H1 (cell line): ENCODE results near the gene RRP1B. TPM values are rescaled to one million over a fixed set of nuclear protein-coding genes. Genes with fewer than 3 reads are reported as not detected.

Source experiments
- CTCF ChIA-PET: fragments of 300-600 bp; sonication (Branson Sonifier 250); formaldehyde crosslinking; loops from one replicate; lab custom pipeline; 2021; ENCODE audit not compliant: partially characterized antibody; lab: Charles Lee
- POLR2A ChIA-PET: fragments of 300-600 bp; sonication (Branson Sonifier 250); formaldehyde crosslinking; loops from one replicate; lab custom pipeline; 2021; ENCODE audit warnings: inconsistent platforms; ENCODE audit not compliant: partially characterized antibody; lab: Charles Lee
- DNase-seq, 2 experiments: peaks; one replicate each; pipeline versions ENCODE4 v3.0.0 to v3.0.0-alpha.2; 2010 to 2022; ENCODE audit warnings: low spot score in 2 of 2, low read depth in 1 of 2, mixed read lengths in 1 of 2
- FAIRE-seq: peaks from 2 replicates; lab custom pipeline; 2011; peaks lifted over from hg19 to GRCh38; lab: Jason Lieb, UNC
- H2AFZ ChIP-seq: 2 replicates; pipeline ENCODE4 v1.8.1; 2012; ENCODE audit warnings: low read length, inconsistent platforms
- H2AK5ac ChIP-seq: 2 replicates; pipeline ENCODE4 v1.6.1; 2013; ENCODE audit warnings: low read depth, low read length
- H2BK120ac ChIP-seq: replicated peaks from 2 replicates; pipeline ENCODE3; 2013; ENCODE audit warnings: low read depth, low read length, inconsistent platforms
- H2BK12ac ChIP-seq: 2 replicates; pipeline ENCODE4 v1.6.1; 2013; ENCODE audit warnings: low read depth, low read length
- H2BK15ac ChIP-seq: 2 replicates; pipeline ENCODE4 v1.6.1; 2013; ENCODE audit warnings: low read length
- H2BK20ac ChIP-seq: 2 replicates; pipeline ENCODE4 v1.6.1; 2013; ENCODE audit warnings: low read length
- H2BK5ac ChIP-seq: 2 replicates; pipeline ENCODE4 v1.6.1; 2013; ENCODE audit warnings: low read depth, low read length
- H3K14ac ChIP-seq: 2 replicates; pipeline ENCODE4 v1.6.1; 2013; ENCODE audit warnings: inconsistent platforms; ENCODE audit not compliant: insufficient read length
- H3K18ac ChIP-seq: 2 replicates; pipeline ENCODE4 v1.6.1; 2013; ENCODE audit warnings: low read length; ENCODE audit errors: extremely low read depth
- H3K23ac ChIP-seq: 2 replicates; pipeline ENCODE4 v1.6.1; 2013; ENCODE audit warnings: inconsistent platforms; ENCODE audit not compliant: insufficient read length
- H3K23me2 ChIP-seq: 2 replicates; pipeline ENCODE4 v1.6.1; 2013; ENCODE audit warnings: low read depth, low read length
- H3K27ac ChIP-seq: 2 replicates; pipeline ENCODE4 v1.6.1; 2011; ENCODE audit warnings: low read depth, low read length, inconsistent platforms
- H3K27me3 ChIP-seq, 4 experiments: replicated peaks in 1 of 4; 1 replicate in 1 of 4; 2 replicates in 3 of 4; pipeline versions ENCODE4 v1.6.1 to v1.8.1; 2011 to 2013; ENCODE audit warnings: low read length in 3 of 4, mild to moderate bottlenecking in 3 of 4, inconsistent platforms in 2 of 4, mixed read lengths in 2 of 4, moderate library complexity in 1 of 4; ENCODE audit not compliant: control insufficient read depth in 3 of 4, insufficient read depth in 3 of 4; ENCODE audit errors: extremely low read depth in 1 of 4
- H3K36me3 ChIP-seq, 4 experiments: 2 replicates each; pipeline versions ENCODE4 v1.6.1 to v1.8.1; 2011 to 2013; ENCODE audit warnings: mild to moderate bottlenecking in 4 of 4, low read length in 3 of 4, moderate library complexity in 2 of 4, control low read depth in 1 of 4, inconsistent platforms in 1 of 4; ENCODE audit not compliant: insufficient read depth in 4 of 4, control insufficient read depth in 2 of 4
- H3K4ac ChIP-seq: replicated peaks from 2 replicates; pipeline ENCODE3; 2013; ENCODE audit warnings: low read length, low read depth, mixed read lengths, inconsistent platforms; ENCODE audit not compliant: insufficient read length
- H3K4me1 ChIP-seq, 4 experiments: replicated peaks in 1 of 4; 1 replicate in 1 of 4; 2 replicates in 3 of 4; pipeline versions ENCODE4 v1.6.1 to v1.8.1; 2011 to 2013; ENCODE audit warnings: low read length in 3 of 4, inconsistent platforms in 2 of 4, mixed read lengths in 1 of 4; ENCODE audit not compliant: insufficient read depth in 4 of 4, control insufficient read depth in 3 of 4
- H3K4me2 ChIP-seq, 2 experiments: 2 replicates each; pipeline versions ENCODE4 v1.6.1 to v1.8.1; 2011 to 2013; ENCODE audit warnings: low read depth in 2 of 2, low read length in 2 of 2, control low read depth in 1 of 2, inconsistent platforms in 1 of 2, mild to moderate bottlenecking in 1 of 2; ENCODE audit not compliant: insufficient read depth in 1 of 2
- H3K4me3 ChIP-seq, 4 experiments: fragments of 200-600, 300-600 bp in 1 of 4; sonication (generic), shearing (Covaris generic), sonication (Bioruptor Twin) in 1 of 4; 2 replicates each; pipeline versions ENCODE4 v1.5.1 to v1.8.1; 2011 to 2016; ENCODE audit warnings: low read length in 4 of 4, low read depth in 3 of 4, control low read depth in 2 of 4, inconsistent platforms in 2 of 4, mild to moderate bottlenecking in 2 of 4, mixed read lengths in 1 of 4, moderate library complexity in 1 of 4; ENCODE audit not compliant: insufficient read depth in 2 of 4; ENCODE audit errors: extremely low read depth in 1 of 4
- H3K56ac ChIP-seq: replicated peaks from 2 replicates; pipeline ENCODE3; 2013; ENCODE audit warnings: low read depth, mild to moderate bottlenecking, mixed read lengths, low read length, inconsistent platforms; ENCODE audit not compliant: insufficient read length
- H3K79me1 ChIP-seq: 2 replicates; pipeline ENCODE4 v1.6.1; 2013; ENCODE audit warnings: low read depth, low read length, control low read depth
- H3K79me2 ChIP-seq, 2 experiments: 2 replicates each; pipeline versions ENCODE4 v1.6.1 to v1.8.1; 2012 to 2013; ENCODE audit warnings: low read length in 2 of 2, mild to moderate bottlenecking in 2 of 2, inconsistent platforms in 1 of 2; ENCODE audit not compliant: insufficient read depth in 2 of 2, control insufficient read depth in 1 of 2
- H3K9ac ChIP-seq, 4 experiments: replicated peaks in 1 of 4; 1 replicate in 1 of 4; 2 replicates in 3 of 4; pipeline versions ENCODE4 v1.6.1 to v1.8.1; 2011 to 2013; ENCODE audit warnings: low read depth in 3 of 4, low read length in 3 of 4, control low read depth in 2 of 4, mild to moderate bottlenecking in 2 of 4, moderate library complexity in 2 of 4, inconsistent platforms in 1 of 4; ENCODE audit errors: extremely low read depth in 1 of 4
- H3K9me3 ChIP-seq, 2 experiments: 2 replicates each; pipeline versions ENCODE4 v1.6.1 to v1.8.1; 2012 to 2013; ENCODE audit warnings: mild to moderate bottlenecking in 2 of 2, moderate library complexity in 2 of 2, control low read depth in 1 of 2, inconsistent platforms in 1 of 2, low read depth in 1 of 2, low read length in 1 of 2, mixed read lengths in 1 of 2; ENCODE audit not compliant: insufficient read depth in 2 of 2
- H4K20me1 ChIP-seq, 2 experiments: replicated peaks in 1 of 2; 2 replicates each; pipeline versions ENCODE3 to v1.8.1; 2011 to 2013; ENCODE audit warnings: inconsistent platforms in 2 of 2, low read length in 2 of 2, mild to moderate bottlenecking in 1 of 2; ENCODE audit not compliant: insufficient read depth in 2 of 2, control insufficient read depth in 1 of 2
- H4K5ac ChIP-seq: 2 replicates; pipeline ENCODE4 v1.6.1; 2013; ENCODE audit warnings: low read length, low read depth, mixed read lengths, inconsistent platforms; ENCODE audit not compliant: insufficient read length
- H4K8ac ChIP-seq: 2 replicates; pipeline ENCODE4 v1.8.0; 2013; ENCODE audit warnings: mild to moderate bottlenecking, moderate library complexity, low read length, inconsistent platforms; ENCODE audit not compliant: insufficient read depth; ENCODE audit errors: extremely low read depth
- H4K91ac ChIP-seq: replicated peaks from 2 replicates; pipeline ENCODE3; 2013; ENCODE audit warnings: low read length, mixed read lengths, inconsistent platforms; ENCODE audit not compliant: insufficient read length
- BRCA1 ChIP-seq: IDR thresholded peaks from 2 replicates; pipeline ENCODE4 v1.6.1; 2012; ENCODE audit warnings: low read depth, low read length, improper control_type of control experiment
- CBX5 ChIP-seq: fragments of 300-800, 300-1000 bp; sonication (generic); IDR thresholded peaks from 2 replicates; pipeline ENCODE4 v1.7.1; 2016; ENCODE audit warnings: antibody characterized with exemption, low read length, low read depth
- CHD1 ChIP-seq: IDR thresholded peaks from 2 replicates; pipeline ENCODE4 v1.6.1; 2012; ENCODE audit warnings: low read depth, low read length, improper control_type of control experiment
- CHD2 ChIP-seq: IDR thresholded peaks from 2 replicates; pipeline ENCODE4 v1.6.1; 2012; ENCODE audit warnings: low read length, improper control_type of control experiment
- E2F6 ChIP-seq: IDR thresholded peaks from 2 replicates; pipeline ENCODE4 v1.6.1; 2012; ENCODE audit warnings: inconsistent platforms
- GABPA ChIP-seq: IDR thresholded peaks from 2 replicates; pipeline ENCODE4 v1.6.1; 2011; ENCODE audit warnings: mild to moderate bottlenecking, low read length, moderate library complexity, borderline replicate concordance; ENCODE audit not compliant: insufficient read depth
- JUND ChIP-seq: IDR thresholded peaks from 2 replicates; pipeline ENCODE4 v1.6.1; 2011; ENCODE audit warnings: mild to moderate bottlenecking, improper control_type of control experiment, low read length
- KDM4A ChIP-seq: IDR thresholded peaks from one replicate; pipeline ENCODE4 v1.7.1; 2012; ENCODE audit warnings: low read depth, mild to moderate bottlenecking, moderate library complexity, low read length, inconsistent platforms; ENCODE audit not compliant: severe bottlenecking
- RFX5 ChIP-seq: IDR thresholded peaks from 2 replicates; pipeline ENCODE4 v1.6.1; 2011; ENCODE audit warnings: low read depth, low read length, improper control_type of control experiment, borderline replicate concordance
- SIRT6 ChIP-seq: IDR thresholded peaks from one replicate; pipeline ENCODE4 v1.7.1; 2012; ENCODE audit warnings: low read length, inconsistent platforms
- SIX5 ChIP-seq: IDR thresholded peaks from 2 replicates; pipeline ENCODE4 v1.6.1; 2011; ENCODE audit warnings: mild to moderate bottlenecking, low read depth, low read length
- SP2 ChIP-seq: IDR thresholded peaks from 2 replicates; pipeline ENCODE4 v1.6.1; 2012; ENCODE audit warnings: mild to moderate bottlenecking, low read length, inconsistent platforms
- TEAD4 ChIP-seq: IDR thresholded peaks from 2 replicates; pipeline ENCODE4 v1.6.1; 2012; ENCODE audit warnings: low read depth, low read length, inconsistent platforms, mixed read lengths
- WGBS, 2 experiments: shearing (Covaris generic) in 1 of 2; methylation state at CpG; one replicate each; pipeline versions ENCODE4 v1.1.6 to v1.1.7; 2013 to 2015; ENCODE audit warnings: low lambda C conversion rate in 2 of 2, mixed read lengths in 2 of 2, inconsistent platforms in 1 of 2, low coverage in 1 of 2, missing lambda C conversion rate in 1 of 2; ENCODE audit not compliant: insufficient replicate concordance in 2 of 2, insufficient coverage in 1 of 2, insufficient read length in 1 of 2; ENCODE audit errors: extremely low coverage in 1 of 2, missing lambda C conversion rate in 1 of 2; 5-methylcytosine and 5-hydroxymethylcytosine counted together
- polyA plus RNA-seq, 7 experiments: library from polyadenylated mRNA; depleted of rRNA in 3 of 7; stranded (reverse) in 5 of 7; unstranded in 2 of 7; fragments of >200 nt in 5 of 7; fragments of 200-250 nt in 2 of 7; gene quantifications; 1 replicate in 5 of 7; 2 replicates in 1 of 7; 4 replicates in 1 of 7; pipeline versions ENCODE4 v1.2.1 to v1.2.3, GENCODE V29; 2011 to 2013; ENCODE audit warnings: missing spikeins in 2 of 7, mixed read lengths in 2 of 7
- total RNA-seq: library from RNA; stranded (reverse); fragmentation: NEBNext Ultra II Directional; extraction: Animal tissue kit (Norgen Biotek cat#: 25700); gene quantifications from 2 replicates; pipeline ENCODE4 v1.2.1, GENCODE V29; 2021
- TF ChIP-seq, protein P1 (sequence below): IDR thresholded peaks from 2 replicates; pipeline ENCODE4 v1.6.1; 2011; ENCODE audit warnings: low read length, improper control_type of control experiment

RRP1B gene
- total and polyA plus RNA-seq, 2 of the 8 experiments (the other 6 are each of a cell fraction or from before 2014, with no cell fraction given), result 25.8 to 97.3 TPM

- Histone ChIP-seq H3K23me2 (no peaks in the 10 kb centered on the region), H3K79me1 (no peaks in the 10 kb centered on the region), H3K56ac (no peak overlapping the region), H3K9ac (no peak overlapping the region), H4K8ac (no peak overlapping the region), H4K91ac (no peak overlapping the region), H3K4me1 (no peaks in the 10 kb centered on the region), H2BK15ac (no peak overlapping the region), H4K5ac (no peak overlapping the region), H3K14ac (no peak overlapping the region), H2BK12ac (no peak overlapping the region), H2BK120ac (no peak overlapping the region), H4K20me1 (no peaks in the 10 kb centered on the region), H3K4me3 (no peak overlapping the region), H3K27me3 (no peaks in the 10 kb centered on the region), H3K23ac (no peak overlapping the region), H3K9me3 (no peaks in the 10 kb centered on the region), H2AFZ (no peak overlapping the region), H2BK5ac (no peak overlapping the region), H3K36me3 (no peaks in the 10 kb centered on the region), H3K4ac (no peak overlapping the region), H3K4me2 (no peak overlapping the region), H2AK5ac (no peak overlapping the region), H3K27ac (no peak overlapping the region), H2BK20ac (no peak overlapping the region), H3K79me2 (no peaks in the 10 kb centered on the region), H3K18ac (no peak overlapping the region)
- CTCF ChIA-PET, result interaction anchor here (1.0 to 5.1 kb wide), 7 partner anchors 11 to 448 kb away, joined by 3 to 47 read pairs (median 3); no protein-coding TSS in a partner anchor
- 85% methylated on average over 4 of the region's 4 CpGs; no CpG with 5 or more reads in 1 of the 2 experiments for WGBS, 2 experiments
- POLR2A ChIA-PET, result no interaction called here
- FAIRE-seq (no peak), DNase-seq (no peak)
- no peak for TF ChIP-seq JUND
- TF ChIP-seq SP2, result no peak
- TF ChIP-seq CHD1, result no peak
- TF ChIP-seq CHD2, result no peak
- no peak for TF ChIP-seq CBX5
- TF ChIP-seq RFX5, result no peak
- TF ChIP-seq SIX5, result no peak
- no peak for TF ChIP-seq BRCA1
- TF ChIP-seq GABPA, result no peak
- no peak for TF ChIP-seq SIRT6
- TF ChIP-seq, protein P1, sequence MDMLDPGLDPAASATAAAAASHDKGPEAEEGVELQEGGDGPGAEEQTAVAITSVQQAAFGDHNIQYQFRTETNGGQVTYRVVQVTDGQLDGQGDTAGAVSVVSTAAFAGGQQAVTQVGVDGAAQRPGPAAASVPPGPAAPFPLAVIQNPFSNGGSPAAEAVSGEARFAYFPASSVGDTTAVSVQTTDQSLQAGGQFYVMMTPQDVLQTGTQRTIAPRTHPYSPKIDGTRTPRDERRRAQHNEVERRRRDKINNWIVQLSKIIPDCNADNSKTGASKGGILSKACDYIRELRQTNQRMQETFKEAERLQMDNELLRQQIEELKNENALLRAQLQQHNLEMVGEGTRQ, result no peak
- no peak for TF ChIP-seq KDM4A
- no peak for TF ChIP-seq TEAD4
- TF ChIP-seq E2F6, result no peak
These were observed 13.4 kb upstream of the RRP1B start for GRCh38 chr21:43645976-43646375.
